ENCODE measurements around the gene PRUNE2.

DNA sequence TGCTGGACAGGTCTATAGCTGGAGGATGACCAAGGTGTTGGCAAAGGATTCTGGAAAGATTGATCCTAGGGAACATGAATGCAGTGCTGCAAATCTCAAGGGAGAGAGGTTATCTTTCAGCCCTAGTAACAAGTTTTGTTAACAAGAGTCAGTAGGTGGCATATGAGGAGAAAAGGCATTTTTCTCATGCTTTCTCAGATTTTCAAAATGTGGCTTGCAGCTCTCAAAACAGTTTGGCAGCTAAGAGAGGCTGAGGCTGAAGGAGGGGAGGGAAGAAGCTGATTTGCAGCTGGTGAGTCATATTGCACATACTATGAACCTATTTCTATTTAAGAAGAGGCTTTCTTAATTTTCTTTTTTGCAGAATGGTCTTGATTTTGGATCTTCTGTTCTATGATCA, 205.9 kb downstream of the PRUNE2 start:
- no peak for TF ChIP-seq POLR2A (IDR thresholded peaks at IDR 0.05)
- TF ChIP-seq, protein P1, sequence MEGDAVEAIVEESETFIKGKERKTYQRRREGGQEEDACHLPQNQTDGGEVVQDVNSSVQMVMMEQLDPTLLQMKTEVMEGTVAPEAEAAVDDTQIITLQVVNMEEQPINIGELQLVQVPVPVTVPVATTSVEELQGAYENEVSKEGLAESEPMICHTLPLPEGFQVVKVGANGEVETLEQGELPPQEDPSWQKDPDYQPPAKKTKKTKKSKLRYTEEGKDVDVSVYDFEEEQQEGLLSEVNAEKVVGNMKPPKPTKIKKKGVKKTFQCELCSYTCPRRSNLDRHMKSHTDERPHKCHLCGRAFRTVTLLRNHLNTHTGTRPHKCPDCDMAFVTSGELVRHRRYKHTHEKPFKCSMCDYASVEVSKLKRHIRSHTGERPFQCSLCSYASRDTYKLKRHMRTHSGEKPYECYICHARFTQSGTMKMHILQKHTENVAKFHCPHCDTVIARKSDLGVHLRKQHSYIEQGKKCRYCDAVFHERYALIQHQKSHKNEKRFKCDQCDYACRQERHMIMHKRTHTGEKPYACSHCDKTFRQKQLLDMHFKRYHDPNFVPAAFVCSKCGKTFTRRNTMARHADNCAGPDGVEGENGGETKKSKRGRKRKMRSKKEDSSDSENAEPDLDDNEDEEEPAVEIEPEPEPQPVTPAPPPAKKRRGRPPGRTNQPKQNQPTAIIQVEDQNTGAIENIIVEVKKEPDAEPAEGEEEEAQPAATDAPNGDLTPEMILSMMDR (IDR thresholded peaks at IDR 0.05): no peak

All from heart left ventricle (tissue), 13 donors.